ENCODE data around the gene CPB1. TPM values are rescaled to one million over a fixed set of nuclear protein-coding genes. Genes with fewer than 3 reads are reported as not detected.

Gene CPB1
- total RNA-seq, 1 donor from 2014 or later, result 0.83 TPM

- no peak for TF ChIP-seq CTCF (IDR thresholded peaks at IDR 0.05)
- intact Hi-C loops (cut with DNase I), result no loop called here
- Histone ChIP-seq H3K27ac (no peak overlapping the region), H3K4me3 (no peak overlapping the region), H3K36me3 (no peaks in the 10 kb centered on the region), H3K4me1 (no peaks in the 10 kb centered on the region), H3K27me3 (ENCODE audit: low read depth) (no peaks in the 10 kb centered on the region), H3K9me3 (no peaks in the 10 kb centered on the region)
- no peak for DNase-seq
- ATAC-seq, result no peak
Observed at GRCh38 chr3:148820361-148821245, 7.0 kb upstream of the CPB1 start.

GRCh38 chr3:148823026-148823425 lies 4.6 kb upstream of the CPB1 start:
- intact Hi-C loops (cut with DNase I), result no loop called here
- no peak for DNase-seq
- Histone ChIP-seq H3K27me3 (ENCODE audit: low read depth) (no peaks in the 10 kb centered on the region), H3K27ac (no peak overlapping the region), H3K4me3 (no peak overlapping the region), H3K36me3 (no peaks in the 10 kb centered on the region), H3K9me3 (no peaks in the 10 kb centered on the region), H3K4me1 (no peaks in the 10 kb centered on the region)
- TF ChIP-seq CTCF (IDR thresholded peaks at IDR 0.05), result no peak
- ATAC-seq, result no peak

DNA sequence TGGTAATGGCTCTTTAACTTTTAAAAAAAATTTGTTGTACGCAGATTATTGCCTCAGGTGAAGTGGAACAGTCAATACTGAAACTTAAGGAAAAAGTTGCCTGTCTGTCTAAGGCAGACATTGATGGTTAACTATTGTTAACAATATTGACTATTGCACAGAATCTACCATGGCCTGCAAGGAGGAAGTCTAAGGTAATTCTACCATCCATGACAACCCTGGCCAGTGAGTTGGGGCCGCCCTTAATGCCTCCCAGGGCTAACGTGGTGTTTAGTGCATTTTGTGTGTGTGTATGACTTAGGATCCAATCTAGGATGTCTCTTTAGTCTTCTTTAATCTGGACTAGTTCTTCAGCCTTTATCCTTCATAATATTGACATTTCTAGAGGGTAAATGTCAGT lies 2.1 kb upstream of the CPB1 start:
- no peak overlapping the region for H3K4me3 ChIP-seq
- H3K9me3 ChIP-seq, result no peaks in the 10 kb centered on the region
- no peak for TF ChIP-seq CTCF (IDR thresholded peaks at IDR 0.05)
- ATAC-seq (no peak), DNase-seq (no peak)
- H3K4me1 ChIP-seq, result no peaks in the 10 kb centered on the region
- intact Hi-C loops (cut with DNase I), result no loop called here
- H3K27ac ChIP-seq, result no peak overlapping the region
- no peaks in the 10 kb centered on the region for H3K36me3 ChIP-seq
- H3K27me3 ChIP-seq (ENCODE audit: low read depth), result no peaks in the 10 kb centered on the region

DNA sequence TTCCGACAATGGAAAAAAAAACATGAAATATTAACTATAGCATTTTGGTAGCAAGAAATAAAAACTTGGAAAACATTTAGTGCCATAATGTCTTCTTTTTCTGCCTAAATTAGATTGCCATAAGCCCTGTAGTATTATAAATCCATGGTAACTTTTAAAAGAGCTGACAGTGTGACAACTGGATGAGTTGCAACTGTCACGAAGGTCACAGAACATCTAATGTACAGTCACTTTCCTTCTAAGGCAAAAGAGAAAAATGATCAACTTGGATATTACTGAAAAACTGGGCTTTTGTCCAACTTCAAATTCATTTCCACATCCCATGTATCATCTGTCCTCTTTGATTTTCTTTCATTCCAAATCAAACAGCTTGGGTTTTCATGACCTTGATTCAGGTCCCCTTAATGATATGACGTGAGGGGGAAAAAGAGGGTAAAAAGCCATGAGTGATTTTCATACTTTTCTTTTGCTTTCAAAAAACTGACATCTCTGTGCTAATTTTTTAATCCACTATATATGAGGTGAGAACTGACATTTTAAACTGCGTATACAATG lies 602 bp downstream of the CPB1 start:
- no peaks in the 10 kb centered on the region for H3K36me3 ChIP-seq
- DNase-seq, result no peak

GRCh38 chr3:148829926-148830325 lies 2.3 kb downstream of the CPB1 start:
- Histone ChIP-seq H3K9me3 (no peaks in the 10 kb centered on the region), H3K36me3 (no peaks in the 10 kb centered on the region), H3K27me3 (ENCODE audit: low read depth) (no peaks in the 10 kb centered on the region), H3K27ac (no peak overlapping the region), H3K4me1 (no peaks in the 10 kb centered on the region), H3K4me3 (no peak overlapping the region)
- TF ChIP-seq CTCF (IDR thresholded peaks at IDR 0.05), result no peak
- no peak for ATAC-seq
- no peak for DNase-seq
- intact Hi-C loops (cut with DNase I), result no loop called here

More for the DNA sequence above, 602 bp downstream of the CPB1 start:
- intact Hi-C loops (cut with DNase I), result no loop called here
- H3K4me3 ChIP-seq, result no peak overlapping the region
- H3K27ac ChIP-seq, result no peak overlapping the region
- ATAC-seq, result no peak
- H3K27me3 ChIP-seq (ENCODE audit: low read depth), result no peaks in the 10 kb centered on the region
- no peaks in the 10 kb centered on the region for H3K4me1 ChIP-seq
- no peaks in the 10 kb centered on the region for H3K9me3 ChIP-seq
- no peak for TF ChIP-seq CTCF (IDR thresholded peaks at IDR 0.05)

Measured in lower lobe of right lung (tissue), 2 donors.